Activated B cell treated with CpG ODN at 0.5 μM for 24 hours (primary cell): Measurements from ENCODE around the gene COA1. TPM values are rescaled to one million over a fixed set of nuclear protein-coding genes. Genes with fewer than 3 reads are reported as not detected.
A peak's percentile ranks its signal among the peaks of the same experiment; 100 is the strongest.

Source experiments
- ATAC-seq: fragments of 200-7000 bp; cut with Tn5 transposase; one replicate; pipeline ENCODE4 v1.10.0; 2021; ENCODE audit warnings: low read depth, mild to moderate bottlenecking, moderate library complexity
- CTCF ChIA-PET: fragments of 350-600 bp; sonication (Branson Sonifier 250); formaldehyde crosslinking; loops from one replicate; lab custom pipeline; 2021; ENCODE audit warnings: antibody characterized with exemption; lab: Charles Lee
- POLR2A ChIA-PET: fragments of 350-600 bp; sonication (Branson Sonifier 250); formaldehyde crosslinking; loops from one replicate; lab custom pipeline; 2021; ENCODE audit warnings: antibody characterized with exemption; lab: Charles Lee
- DNase-seq: peaks from one replicate; pipeline ENCODE4 v3.0.0; 2022
- H3K27ac Mint-ChIP-seq: one replicate; pipeline ENCODE4 v1.8.0; 2020; ENCODE audit warnings: mixed read lengths
- H3K27me3 Mint-ChIP-seq: one replicate; pipeline ENCODE4 v1.8.0; 2021; ENCODE audit warnings: mixed read lengths
- H3K36me3 Mint-ChIP-seq: one replicate; pipeline ENCODE4 v1.8.0; 2021; ENCODE audit warnings: low read depth, mixed read lengths
- H3K4me1 Mint-ChIP-seq: one replicate; pipeline ENCODE4 v1.8.0; 2021; ENCODE audit warnings: mixed read lengths
- H3K4me3 Mint-ChIP-seq: one replicate; pipeline ENCODE4 v1.8.0; 2020; ENCODE audit warnings: mild to moderate bottlenecking, mixed read lengths
- H3K9me3 Mint-ChIP-seq: one replicate; pipeline ENCODE4 v1.8.0; 2020; ENCODE audit warnings: mixed read lengths
- intact Hi-C: fragments of 100-400 bp; cut with micrococcal nuclease; formaldehyde crosslinking; loops from one replicate; pipeline ENCODE4 v1.15.1; 2024
- total RNA-seq: library from RNA; stranded (reverse); gene quantifications from 2 replicates; pipeline ENCODE4 v1.2.3, GENCODE V29; 2022
- TF ChIP-seq, protein P1 (sequence below): fragments of 200-600 bp; IDR thresholded peaks from one replicate; pipeline ENCODE4 v1.8.0; 2022; ENCODE audit warnings: antibody characterized with exemption, mild to moderate bottlenecking

Gene COA1
- total RNA-seq, 1 donor from 2014 or later, result 56.9 TPM

DNA sequence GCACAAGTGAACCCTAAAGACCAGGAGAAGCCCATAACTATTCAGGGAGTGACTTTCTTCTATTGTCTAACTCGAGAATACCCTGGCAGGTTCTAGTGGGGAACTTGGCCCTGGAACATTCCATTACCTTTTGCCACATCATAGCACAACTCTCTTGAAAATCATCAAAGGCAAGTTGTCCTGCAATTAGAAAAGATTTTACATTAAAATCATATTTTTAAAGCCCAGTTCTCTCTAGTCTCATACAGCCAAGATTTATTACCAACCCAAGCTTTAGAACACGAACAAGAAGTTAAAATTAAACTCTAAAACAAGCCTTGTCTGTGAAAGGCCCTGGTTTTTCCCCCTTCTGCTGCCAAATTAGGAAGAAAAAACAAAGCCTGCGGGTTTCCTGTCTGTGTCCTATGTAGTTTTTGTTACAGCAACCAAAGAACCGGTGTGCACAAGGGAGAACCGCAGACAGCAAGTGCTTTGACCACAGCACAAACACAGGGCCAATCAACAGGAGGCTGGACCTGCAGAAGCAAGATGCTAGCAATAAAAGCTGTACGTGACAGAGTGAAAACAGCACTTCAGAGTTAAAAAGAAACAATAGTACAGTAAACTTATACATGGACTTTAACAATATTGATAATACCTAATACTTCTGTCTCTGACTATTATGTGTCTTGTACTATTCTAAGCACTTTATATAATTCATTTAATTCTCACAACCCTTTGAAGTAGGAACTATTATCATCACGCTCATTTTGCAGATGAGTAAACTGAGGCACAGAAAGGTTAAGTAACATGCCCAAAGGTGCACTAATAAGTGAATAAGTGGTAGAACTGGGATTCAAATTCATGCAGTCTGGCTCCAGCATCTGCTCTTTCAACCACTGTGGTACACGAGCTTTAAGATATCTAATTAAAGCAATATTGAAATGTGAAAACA is 80.6 kb downstream of the COA1 start:
- H3K4me3 Mint-ChIP-seq, result peak overlapping the region; percentile 72
- ATAC-seq (peak; percentile 31), DNase-seq (peak; percentile 30)
- peak overlapping the region; percentile 90 for H3K27ac Mint-ChIP-seq
- peaks cover 97% of the 10 kb centered on the region for H3K4me1 Mint-ChIP-seq
- peaks cover 37% of the 10 kb centered on the region for H3K36me3 Mint-ChIP-seq
- intact Hi-C loops, result loop anchor here (1.0 to 5.0 kb wide), 8 partner anchors 21 to 1766 kb away; partner anchors contain the start of gene STK17A
- H3K27me3 Mint-ChIP-seq, result no peaks in the 10 kb centered on the region
- POLR2A ChIA-PET, result interaction anchor here (0.6 to 9.7 kb wide), 31 partner anchors 10 to 1767 kb away, joined by 3 to 342 read pairs (median 6); partner anchors contain the start of genes BLVRA, COA1 and STK17A
- CTCF ChIA-PET, result interaction anchor here (0.8 to 7.3 kb wide), 6 partner anchors 23 to 66 kb away, joined by 3 to 80 read pairs (median 5); partner anchors contain the start of gene STK17A
- H3K9me3 Mint-ChIP-seq, result peaks cover 2% of the 10 kb centered on the region
- TF ChIP-seq, protein P1, sequence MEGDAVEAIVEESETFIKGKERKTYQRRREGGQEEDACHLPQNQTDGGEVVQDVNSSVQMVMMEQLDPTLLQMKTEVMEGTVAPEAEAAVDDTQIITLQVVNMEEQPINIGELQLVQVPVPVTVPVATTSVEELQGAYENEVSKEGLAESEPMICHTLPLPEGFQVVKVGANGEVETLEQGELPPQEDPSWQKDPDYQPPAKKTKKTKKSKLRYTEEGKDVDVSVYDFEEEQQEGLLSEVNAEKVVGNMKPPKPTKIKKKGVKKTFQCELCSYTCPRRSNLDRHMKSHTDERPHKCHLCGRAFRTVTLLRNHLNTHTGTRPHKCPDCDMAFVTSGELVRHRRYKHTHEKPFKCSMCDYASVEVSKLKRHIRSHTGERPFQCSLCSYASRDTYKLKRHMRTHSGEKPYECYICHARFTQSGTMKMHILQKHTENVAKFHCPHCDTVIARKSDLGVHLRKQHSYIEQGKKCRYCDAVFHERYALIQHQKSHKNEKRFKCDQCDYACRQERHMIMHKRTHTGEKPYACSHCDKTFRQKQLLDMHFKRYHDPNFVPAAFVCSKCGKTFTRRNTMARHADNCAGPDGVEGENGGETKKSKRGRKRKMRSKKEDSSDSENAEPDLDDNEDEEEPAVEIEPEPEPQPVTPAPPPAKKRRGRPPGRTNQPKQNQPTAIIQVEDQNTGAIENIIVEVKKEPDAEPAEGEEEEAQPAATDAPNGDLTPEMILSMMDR, result no peak

DNA sequence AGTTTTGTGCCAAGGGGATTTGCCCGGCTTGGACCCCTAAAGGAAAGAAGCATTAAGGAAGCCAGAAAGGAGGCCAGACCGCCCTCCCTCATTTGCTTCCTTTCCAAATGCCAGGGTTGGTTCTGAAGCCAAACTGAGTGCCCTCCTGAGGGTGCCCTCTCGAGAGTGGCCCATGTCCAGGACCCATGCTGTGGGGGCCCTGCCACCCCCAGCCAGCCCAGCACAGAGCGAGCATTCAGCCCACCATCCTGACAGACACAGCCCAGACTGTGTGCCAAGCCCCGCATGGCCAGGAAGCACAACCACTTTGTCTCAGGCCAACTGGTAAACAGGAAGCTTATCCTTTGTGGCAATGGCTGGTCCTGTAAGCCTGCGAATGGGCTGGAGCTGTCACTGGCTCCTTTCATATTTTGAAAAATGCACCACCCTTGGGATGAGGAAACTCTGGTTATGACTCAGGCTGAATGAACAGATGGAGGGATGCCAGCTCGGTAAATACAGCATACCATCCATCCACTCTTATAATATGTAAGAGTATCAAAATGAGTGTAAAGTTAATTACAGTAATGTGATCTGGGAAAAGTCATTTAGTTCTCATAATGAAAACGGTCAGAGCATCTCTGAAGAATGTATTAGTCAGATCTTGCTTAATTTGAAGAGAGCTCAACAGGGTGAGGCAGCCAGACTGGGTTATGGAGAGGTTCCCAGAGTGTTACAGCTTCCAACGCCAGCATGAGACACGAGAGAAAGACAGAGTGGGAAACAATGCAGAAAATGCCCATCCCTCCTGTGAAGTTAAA is 81.5 kb downstream of the COA1 start:
- ChIA-PET CTCF (interaction anchor here (0.8 to 7.3 kb wide), 5 partner anchors 23 to 65 kb away, joined by 3 to 80 read pairs (median 5); partner anchors contain the start of gene STK17A), POLR2A (interaction anchor here (0.7 to 9.7 kb wide), 19 partner anchors 9 to 1766 kb away, joined by 3 to 342 read pairs (median 6); partner anchors contain the start of genes BLVRA, COA1 and STK17A)
- intact Hi-C loops, result loop anchor here (1.0 to 5.0 kb wide), 4 partner anchors 23 to 1766 kb away; no protein-coding TSS in a partner anchor
- peak overlapping the region; percentile 72 for H3K4me3 Mint-ChIP-seq
- DNase-seq, result no peak
- TF ChIP-seq, protein P1, result no peak
- peaks cover 2% of the 10 kb centered on the region for H3K9me3 Mint-ChIP-seq
- H3K27me3 Mint-ChIP-seq, result no peaks in the 10 kb centered on the region
- peaks cover 45% of the 10 kb centered on the region for H3K36me3 Mint-ChIP-seq
- peaks cover 96% of the 10 kb centered on the region for H3K4me1 Mint-ChIP-seq
- peak overlapping the region; percentile 90 for H3K27ac Mint-ChIP-seq
- ATAC-seq, result peak; percentile 4

DNA sequence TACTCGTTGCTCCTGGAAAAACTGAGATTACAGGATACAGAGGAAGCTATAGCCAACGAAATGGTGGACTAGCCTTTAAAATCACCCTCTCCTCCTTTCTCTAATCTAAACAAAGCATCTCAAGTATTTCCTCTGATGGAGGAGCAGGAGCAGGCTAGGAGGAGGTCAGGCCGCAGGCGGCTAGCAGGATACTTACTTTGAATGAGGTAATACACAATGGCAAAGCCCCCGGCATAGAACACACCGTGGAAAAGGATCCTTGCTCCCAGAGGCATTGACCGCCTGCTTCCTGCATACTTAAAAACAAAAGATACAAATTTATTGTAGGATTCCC is 82.0 kb downstream of the COA1 start:
- H3K4me1 Mint-ChIP-seq, result peaks cover 97% of the 10 kb centered on the region
- DNase-seq, result no peak
- ATAC-seq, result no peak
- intact Hi-C loops, result loop anchor here (5.0 kb wide), 2 partner anchors 35 to 1765 kb away; no protein-coding TSS in a partner anchor
- peaks cover 2% of the 10 kb centered on the region for H3K9me3 Mint-ChIP-seq
- TF ChIP-seq, protein P1, result no peak
- POLR2A ChIA-PET, result interaction anchor here (0.9 to 9.7 kb wide), 10 partner anchors 8 to 61 kb away, joined by 3 to 342 read pairs (median 12); partner anchors contain the start of gene STK17A
- H3K27me3 Mint-ChIP-seq, result no peaks in the 10 kb centered on the region
- H3K4me3 Mint-ChIP-seq, result peak overlapping the region; percentile 72
- peak overlapping the region; percentile 90 for H3K27ac Mint-ChIP-seq
- H3K36me3 Mint-ChIP-seq, result peaks cover 48% of the 10 kb centered on the region
- CTCF ChIA-PET, result interaction anchor here (3.5 to 7.3 kb wide), 3 partner anchors 52 to 65 kb away, joined by 23 to 80 read pairs (median 55); partner anchors contain the start of gene STK17A

DNA sequence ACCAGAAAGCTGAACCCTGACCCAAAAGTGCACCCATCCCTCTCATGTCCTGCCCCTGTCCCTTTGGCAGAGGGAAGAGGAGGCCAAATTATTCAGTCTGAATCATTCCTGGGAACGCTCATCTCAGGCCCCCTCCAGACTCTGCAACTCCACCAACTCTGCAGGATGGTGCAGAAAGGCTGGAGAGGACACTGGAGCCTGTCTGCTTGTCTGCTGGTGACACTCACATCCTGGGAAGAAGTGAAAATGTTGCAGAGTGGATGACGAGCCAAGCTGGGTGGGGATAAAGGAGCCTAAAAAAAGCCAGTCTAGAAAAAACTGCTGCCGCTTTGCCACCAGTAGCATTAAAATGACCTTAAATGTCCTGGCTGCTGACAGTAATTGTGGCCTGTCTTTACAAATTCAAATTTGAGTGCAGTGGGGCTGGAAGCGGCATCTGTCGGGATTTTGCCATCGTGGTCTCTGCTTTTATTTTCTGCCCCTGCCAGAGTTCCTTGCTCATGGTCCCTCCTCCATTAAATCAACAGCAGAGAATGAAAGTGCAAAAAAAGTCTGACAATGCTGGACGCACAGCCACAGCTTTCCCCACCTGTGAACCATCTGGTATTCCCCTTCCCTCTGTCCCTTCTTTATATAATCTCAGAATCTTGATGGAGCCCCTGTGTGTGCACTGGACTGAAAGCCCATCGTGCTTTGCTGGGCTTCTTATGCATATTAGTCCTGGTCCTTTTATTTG is 82.6 kb downstream of the COA1 start:
- H3K27me3 Mint-ChIP-seq, result no peaks in the 10 kb centered on the region
- TF ChIP-seq, protein P1, result no peak
- peak overlapping the region; percentile 72 for H3K4me3 Mint-ChIP-seq
- ATAC-seq (no peak), DNase-seq (no peak)
- intact Hi-C loops, result loop anchor here (5.0 kb wide), 2 partner anchors 34 to 1764 kb away; no protein-coding TSS in a partner anchor
- H3K9me3 Mint-ChIP-seq, result peaks cover 2% of the 10 kb centered on the region
- peaks cover 51% of the 10 kb centered on the region for H3K36me3 Mint-ChIP-seq
- ChIA-PET CTCF (interaction anchor here (3.5 to 7.3 kb wide), 2 partner anchors 52 to 64 kb away, joined by 23 to 55 read pairs; partner anchors contain the start of gene STK17A), POLR2A (interaction anchor here (1.2 to 9.7 kb wide), 6 partner anchors 21 to 61 kb away, joined by 3 to 342 read pairs (median 17); partner anchors contain the start of gene STK17A)
- H3K27ac Mint-ChIP-seq, result peak overlapping the region; percentile 90
- H3K4me1 Mint-ChIP-seq, result peaks cover 96% of the 10 kb centered on the region
